GM20000 (cell line): ENCODE results near the gene EFNA5.
"Not testable (repeated sequence)": the region's sequence is repeated elsewhere in the genome, so short reads cannot be mapped to it uniquely, and the experiment has no call there.

Experiments
- DNase-seq: peaks from one replicate; pipeline ENCODE4 v3.0.0; 2012; ENCODE audit warnings: low spot score
- CTCF ChIP-seq: IDR thresholded peaks from 2 replicates; pipeline ENCODE4 v1.5.1; 2012; ENCODE audit warnings: mild to moderate bottlenecking, control low read depth; ENCODE audit errors: extremely low read depth, missing control alignments

The EFNA5 gene

GRCh38 chr5:107501965-107502675, 168.6 kb downstream of the EFNA5 start:
- DNase-seq, result no peak
- TF ChIP-seq CTCF, result no peak

- no peak for DNase-seq
- no peak for TF ChIP-seq CTCF
Observed at GRCh38 chr5:107500840-107501239, 169.9 kb downstream of the EFNA5 start.

GRCh38 chr5:107500347-107500746, 170.4 kb downstream of the EFNA5 start:
- DNase-seq, result no peak
- TF ChIP-seq CTCF, result no peak

GRCh38 chr5:107499776-107500175, 171.0 kb downstream of the EFNA5 start:
- no peak for TF ChIP-seq CTCF
- no peak for DNase-seq

GRCh38 chr5:107499237-107499636, 171.5 kb downstream of the EFNA5 start:
- DNase-seq, result no peak
- TF ChIP-seq CTCF, result no peak

- no peak for TF ChIP-seq CTCF
- no peak for DNase-seq
Observed at GRCh38 chr5:107496466-107496865, 174.3 kb downstream of the EFNA5 start.

GRCh38 chr5:107494129-107494528, 176.6 kb downstream of the EFNA5 start:
- not testable (repeated sequence) for DNase-seq

- no peak for DNase-seq
- no peak for TF ChIP-seq CTCF
Observed at GRCh38 chr5:107487056-107487542, 183.6 kb downstream of the EFNA5 start.
